CD1c-positive myeloid dendritic cell (primary cell): ENCODE data around the gene RHOF.
"Not testable (repeated sequence)": the region's sequence is repeated elsewhere in the genome, so short reads cannot be mapped to it uniquely, and the experiment has no call there.

ENCODE experiments used
- DNase-seq: peaks from one replicate; pipeline ENCODE4 v3.0.0-alpha.2; 2016; ENCODE audit errors: extremely low spot score

Gene RHOF

DNA sequence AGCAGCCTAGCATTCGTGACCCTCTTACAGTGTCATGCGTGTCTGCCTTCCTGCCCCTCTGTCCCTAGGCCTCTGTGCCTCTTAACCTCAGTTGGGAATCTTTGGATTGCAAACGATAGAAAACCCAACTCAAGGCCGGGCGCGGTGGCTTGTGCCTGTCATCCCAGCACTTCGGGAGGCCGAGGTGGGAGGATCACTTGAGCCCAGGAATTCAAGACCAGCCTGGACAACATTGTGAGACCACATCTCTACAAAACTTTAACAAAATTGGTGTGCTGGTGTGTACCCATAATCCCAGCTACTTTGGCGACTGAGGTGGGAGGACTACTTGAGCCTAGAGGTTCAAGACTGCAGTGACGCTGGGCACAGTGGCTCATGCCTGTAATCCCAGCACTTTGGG, 44.2 kb downstream of the RHOF start:
- DNase-seq = no peak

DNA sequence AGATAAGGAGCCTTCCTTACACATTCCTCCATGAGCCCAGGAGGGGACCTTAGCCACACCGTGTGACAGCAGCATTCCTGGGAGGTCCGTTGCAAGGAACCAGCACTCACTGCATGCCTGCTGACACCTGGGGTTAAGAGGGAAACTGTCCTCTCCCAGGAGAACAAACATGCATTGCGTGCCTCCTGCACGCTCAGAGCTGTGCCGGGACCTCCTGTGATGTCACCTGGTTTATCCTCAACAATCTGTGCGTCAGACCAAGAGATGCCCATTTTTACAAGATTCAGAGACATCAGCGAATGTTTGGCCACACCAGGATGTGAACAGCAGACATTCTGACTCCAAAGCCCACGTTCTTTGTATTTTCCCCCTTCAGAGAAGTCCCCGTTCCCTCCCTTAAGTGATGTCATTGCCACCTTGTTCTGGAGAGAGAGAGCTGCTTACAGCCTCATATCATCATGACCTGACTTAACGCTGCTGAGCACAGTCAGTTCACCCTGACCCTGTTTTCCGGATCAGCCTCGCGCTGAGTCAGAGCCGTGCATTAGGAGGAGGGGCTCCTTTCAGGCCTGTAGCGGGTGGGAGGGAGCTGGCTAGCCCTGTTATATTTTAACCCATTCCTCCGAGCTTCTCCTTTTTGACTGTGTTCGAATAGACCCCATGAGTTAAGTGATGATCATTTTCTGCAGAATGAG, 44.8 kb downstream of the RHOF start:
- peak; percentile 67 for DNase-seq

DNA sequence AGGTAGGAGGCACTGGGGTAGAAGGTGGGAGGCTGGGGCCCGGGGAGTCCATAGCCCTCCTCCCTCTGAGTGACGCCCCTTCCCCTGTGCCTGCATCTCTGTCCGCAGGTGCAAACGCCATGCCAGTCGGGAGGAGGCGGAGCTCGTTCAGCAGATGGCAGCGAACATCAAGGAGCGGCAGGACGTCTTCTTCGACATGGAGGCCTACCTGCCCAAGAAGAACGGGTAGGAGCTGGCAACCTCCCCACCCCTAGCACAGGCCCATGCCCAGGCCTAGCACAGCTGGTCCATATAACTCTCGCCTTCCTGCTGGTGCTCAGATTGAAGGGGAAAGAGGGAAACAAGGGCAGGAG, 45.3 kb downstream of the RHOF start:
- no peak for DNase-seq

DNA sequence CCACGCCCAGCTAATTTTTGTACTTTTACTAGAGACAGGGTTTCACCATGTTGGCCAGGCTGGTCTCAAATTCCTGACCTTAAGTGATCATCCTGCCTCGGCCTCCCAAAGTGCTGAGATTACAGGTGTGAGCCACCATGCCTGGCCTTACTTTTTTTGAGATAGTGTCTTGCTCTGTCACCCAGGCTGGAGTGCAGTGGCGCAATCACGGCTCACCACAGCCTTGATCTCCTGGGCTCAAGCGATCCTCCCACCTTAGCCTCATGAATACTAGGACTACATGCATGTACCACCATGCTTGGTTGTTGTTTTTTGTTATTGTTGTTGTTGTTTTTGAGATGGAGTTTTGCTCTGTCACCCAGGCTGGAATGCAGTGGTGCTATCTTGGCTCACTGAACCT, 47.9 kb downstream of the RHOF start:
- not testable (repeated sequence) for DNase-seq

DNA sequence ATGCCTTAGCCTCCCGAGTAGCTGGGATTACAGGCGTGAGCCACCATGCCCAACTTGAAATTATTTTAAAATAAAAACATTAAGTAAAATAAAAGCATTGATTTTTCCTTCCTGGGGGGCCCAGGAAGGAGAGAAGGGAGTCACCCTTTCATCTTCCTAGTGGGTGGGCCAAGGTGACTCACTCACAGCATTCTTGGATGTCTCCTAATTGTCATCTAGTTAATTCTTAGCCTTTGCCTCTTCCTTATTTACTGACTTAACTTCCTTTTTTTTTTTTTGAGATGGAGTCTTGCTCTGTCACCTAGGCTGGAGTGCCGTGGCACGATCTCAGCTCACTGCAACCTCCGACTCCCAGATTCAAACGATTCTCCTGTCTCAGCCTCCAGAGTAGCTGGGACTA, 51.7 kb downstream of the RHOF start:
- DNase-seq = peak; percentile 66

DNA sequence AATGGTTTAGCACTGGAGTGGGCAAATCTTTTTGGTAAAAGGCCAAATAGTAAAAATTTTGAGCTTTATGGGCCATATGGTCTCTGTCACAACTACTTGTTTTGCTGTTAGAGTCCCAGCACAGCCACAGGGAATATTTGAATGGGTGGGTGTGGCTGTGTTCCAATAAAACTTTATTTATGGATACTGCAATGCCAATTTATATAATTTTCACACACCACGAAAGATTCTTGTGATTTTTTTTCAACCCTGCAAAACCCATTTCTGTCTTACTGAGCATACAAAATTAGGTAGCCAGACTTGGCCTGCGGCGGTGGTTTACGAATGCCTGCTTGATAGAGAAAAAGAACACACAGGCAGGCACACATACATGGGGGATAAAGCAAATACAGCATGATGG, 52.6 kb downstream of the RHOF start:
- DNase-seq = no peak

DNA sequence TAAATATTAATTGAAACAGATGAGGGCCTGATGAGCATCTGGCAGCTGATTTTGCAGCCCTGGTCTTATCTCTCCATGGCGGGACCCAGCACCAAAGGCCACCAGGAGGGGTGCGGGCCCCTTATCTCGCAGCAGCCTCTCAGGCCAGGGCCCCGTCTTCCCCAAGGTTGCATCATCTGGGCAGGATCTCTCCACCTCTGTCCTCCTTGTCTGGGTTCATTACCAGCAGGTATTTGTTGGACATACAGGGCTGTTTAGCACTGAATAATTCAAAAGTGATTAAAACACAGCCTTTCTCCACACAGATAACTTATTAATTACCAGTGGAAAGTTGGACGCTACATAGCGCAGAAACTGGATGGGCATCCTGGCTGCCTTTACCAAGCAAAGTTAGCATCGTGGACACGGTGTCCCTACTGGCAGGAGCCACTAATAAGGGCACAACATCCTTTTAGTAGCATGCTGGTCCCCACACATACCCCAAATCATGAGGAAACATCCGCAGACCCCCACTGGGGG, 55.1 kb downstream of the RHOF start:
- no peak for DNase-seq

DNA sequence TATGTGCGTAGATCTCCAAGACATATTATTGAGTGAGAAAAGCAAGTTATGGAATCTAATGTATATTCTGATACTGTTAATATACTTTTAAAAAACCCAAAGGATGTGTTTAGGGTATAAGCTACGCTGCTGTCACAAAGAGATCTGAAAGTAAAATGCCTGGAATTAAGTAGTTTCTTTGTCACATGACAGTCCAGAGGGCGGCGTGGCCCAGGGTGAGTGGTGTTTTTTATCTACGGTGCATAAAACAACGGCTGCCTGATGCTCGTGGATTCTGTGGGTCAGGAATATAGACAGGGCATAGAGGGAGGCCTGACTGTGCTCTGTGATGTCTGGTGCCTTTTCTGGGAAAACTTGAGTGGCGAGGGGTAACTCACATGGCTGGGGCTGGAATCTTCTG, 59.6 kb downstream of the RHOF start:
- no peak for DNase-seq

DNA sequence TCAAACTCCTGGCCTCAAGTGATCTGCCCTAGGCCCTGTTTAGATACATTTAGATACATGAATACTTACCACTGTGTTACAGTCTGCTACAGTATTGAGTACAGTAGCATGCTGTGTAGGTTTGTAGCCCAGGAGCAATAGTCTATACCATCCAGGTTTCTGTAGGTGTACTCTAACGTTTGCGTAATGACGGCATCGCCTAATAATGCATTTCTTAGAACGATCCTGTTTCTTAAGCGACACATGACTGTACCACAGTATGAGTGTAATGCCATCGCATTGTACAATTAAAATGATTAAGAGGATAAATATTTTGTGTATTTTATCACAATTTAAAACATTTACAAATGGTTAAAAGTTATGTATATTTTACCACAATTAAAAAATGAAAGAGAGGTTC, 62.0 kb downstream of the RHOF start:
- no peak for DNase-seq

DNA sequence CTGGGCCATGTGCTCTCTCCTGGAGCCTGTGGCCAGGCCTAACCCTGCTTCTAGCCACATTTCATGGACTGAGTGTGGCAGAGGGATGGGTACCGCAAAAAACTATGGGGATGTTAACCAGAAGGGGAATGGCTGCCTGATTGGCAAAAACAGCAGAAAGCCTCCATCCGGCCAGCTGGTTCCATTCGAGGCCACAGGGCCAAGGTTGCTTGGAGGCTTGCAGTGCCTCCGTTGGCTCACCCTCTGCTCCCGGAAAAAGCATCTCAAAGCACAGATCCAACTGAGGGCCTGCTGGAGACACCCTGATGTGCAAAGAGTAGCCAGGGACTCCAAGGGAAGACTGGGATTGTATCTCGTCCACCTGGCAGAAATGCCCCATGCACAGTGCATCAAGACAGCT, 64.5 kb downstream of the RHOF start:
- no peak for DNase-seq
